HG03469 (cell line): ENCODE results near the gene PPP2R5D.

Experiments used
- ATAC-seq: cut with Tn5 transposase; IDR thresholded peaks from one replicate; pipeline ENCODE4 v1.9.1; 2021; ENCODE audit warnings: mild to moderate bottlenecking, moderate library complexity, moderate number of reproducible peaks; ENCODE audit not compliant: unreplicated experiment

Gene PPP2R5D

DNA sequence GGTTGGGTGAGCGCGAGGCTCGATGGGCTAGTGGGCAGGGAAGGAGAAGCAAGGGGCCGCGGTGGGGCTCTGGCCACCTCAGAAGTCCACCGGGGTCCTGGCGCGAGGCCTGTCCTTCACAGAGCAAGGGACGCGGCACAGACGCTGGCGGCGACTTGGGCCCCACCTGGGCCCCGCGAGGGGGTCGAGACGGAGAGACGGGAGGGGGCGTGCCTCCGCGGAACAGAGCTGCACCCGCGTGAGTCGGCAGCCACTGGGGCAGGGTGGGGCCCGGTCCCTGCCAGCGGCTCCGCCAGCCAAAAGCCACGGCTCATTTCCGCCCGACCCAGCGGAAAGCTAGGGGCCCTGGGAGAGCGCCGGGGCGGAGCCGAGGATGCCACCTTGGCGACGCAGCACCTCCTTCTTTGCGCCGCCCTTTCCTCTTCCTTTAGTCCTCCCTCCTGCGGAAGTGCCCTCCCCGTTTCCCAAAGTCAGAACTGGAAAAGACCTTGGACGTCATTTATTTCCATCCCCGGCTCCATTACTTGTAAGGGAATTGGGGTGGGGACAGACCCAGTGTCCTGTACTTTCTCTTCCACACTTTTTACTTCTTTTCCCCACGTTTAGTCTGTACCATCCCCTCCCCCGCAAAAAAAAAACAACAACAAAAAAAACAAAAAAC lies 69.3 kb downstream of the PPP2R5D start, which contains the start of gene CUL7:
TSS of gene CUL7 (minus strand) at position 307 of the 661 bp plus-strand sequence. CDS start 1,063 bp downstream, outside the sequence.
- peak; percentile 66 for ATAC-seq

DNA sequence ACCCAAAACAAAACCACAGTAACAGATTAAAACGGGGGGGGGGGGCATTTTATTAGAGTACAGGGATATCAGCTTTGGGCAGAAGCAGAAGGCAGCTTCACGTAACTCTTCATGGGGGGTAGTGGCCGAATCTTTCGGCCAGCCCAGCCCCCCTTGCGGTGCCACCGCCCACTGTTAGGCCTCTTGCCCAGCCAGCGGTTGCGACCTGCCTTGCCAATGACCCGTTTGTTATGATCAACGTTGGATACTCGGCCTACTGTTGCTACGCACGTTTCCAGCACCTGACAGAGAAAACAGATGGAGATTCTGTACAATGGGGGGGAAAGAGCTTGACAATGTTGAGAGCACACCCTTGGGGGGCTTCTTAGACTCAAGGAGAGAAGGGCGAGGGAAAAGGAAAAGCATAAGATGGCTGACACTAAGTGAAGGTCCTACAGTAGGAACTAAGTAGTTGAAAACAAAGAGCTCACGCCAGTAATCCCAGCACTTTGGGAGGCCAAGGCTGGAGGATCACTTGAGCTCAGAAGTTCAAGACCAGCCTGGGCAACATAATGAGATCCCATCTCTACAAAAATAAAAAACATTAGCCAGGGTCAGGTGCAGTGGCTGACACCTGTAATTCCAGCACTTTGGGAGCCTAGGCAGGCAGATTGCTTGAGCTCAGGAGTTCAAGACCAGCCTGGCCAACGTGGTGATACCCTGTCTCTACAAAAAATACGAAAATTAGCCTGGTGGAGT lies 70.0 kb downstream of the PPP2R5D start:
- ATAC-seq = no peak

GRCh38 chr6:43055966-43056365 lies 71.6 kb downstream of the PPP2R5D start:
- no peak for ATAC-seq

GRCh38 chr6:43058531-43058930 lies 74.2 kb downstream of the PPP2R5D start:
- no peak for ATAC-seq

- ATAC-seq = peak; percentile 78
Observed at GRCh38 chr6:43059168-43060033, 75.0 kb downstream of the PPP2R5D start, which contains the start of the genes KLC4 and MRPL2. KLC4 (plus strand) TSS chr6:43059631; CDS start chr6:43061336, 1,705 bp downstream. MRPL2 (minus strand) TSS chr6:43059434; CDS start chr6:43059381, 53 bp downstream.

DNA sequence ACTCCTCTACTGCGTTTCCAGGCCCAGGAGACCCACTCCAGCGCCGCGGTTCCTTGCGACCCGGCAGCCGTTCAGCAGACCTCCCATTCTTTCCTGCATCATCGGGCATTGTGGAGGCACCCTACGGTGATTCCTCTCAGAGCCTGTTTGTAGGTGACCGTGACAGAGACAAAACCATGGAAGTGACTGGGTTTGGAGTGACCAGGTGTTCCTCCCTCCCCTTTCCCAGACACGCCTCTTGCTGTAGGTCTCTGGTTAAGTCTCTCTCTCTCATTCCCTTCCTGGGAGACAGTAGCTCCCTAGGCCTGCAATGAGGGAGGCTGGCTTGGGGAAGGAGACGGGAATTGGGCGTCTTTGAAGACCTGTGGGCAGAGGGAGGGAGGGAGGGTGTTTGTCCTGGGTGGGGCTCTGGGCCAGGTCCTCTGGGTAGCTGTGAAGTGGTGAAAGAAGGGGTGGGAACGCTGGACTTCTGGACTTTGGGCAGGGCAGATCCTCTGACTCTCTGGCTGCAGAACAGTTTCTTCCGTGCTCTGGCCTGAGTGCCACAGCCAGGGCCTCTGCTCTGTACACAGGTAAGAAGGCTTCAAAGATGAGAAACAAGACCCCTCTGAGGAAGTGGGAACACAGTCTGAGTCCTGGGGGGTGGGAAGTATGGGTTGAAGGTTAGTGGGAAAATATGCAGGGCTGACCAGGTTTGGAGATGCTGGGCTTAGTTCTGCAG lies 75.8 kb downstream of the PPP2R5D start:
- peak; percentile 5 for ATAC-seq

DNA sequence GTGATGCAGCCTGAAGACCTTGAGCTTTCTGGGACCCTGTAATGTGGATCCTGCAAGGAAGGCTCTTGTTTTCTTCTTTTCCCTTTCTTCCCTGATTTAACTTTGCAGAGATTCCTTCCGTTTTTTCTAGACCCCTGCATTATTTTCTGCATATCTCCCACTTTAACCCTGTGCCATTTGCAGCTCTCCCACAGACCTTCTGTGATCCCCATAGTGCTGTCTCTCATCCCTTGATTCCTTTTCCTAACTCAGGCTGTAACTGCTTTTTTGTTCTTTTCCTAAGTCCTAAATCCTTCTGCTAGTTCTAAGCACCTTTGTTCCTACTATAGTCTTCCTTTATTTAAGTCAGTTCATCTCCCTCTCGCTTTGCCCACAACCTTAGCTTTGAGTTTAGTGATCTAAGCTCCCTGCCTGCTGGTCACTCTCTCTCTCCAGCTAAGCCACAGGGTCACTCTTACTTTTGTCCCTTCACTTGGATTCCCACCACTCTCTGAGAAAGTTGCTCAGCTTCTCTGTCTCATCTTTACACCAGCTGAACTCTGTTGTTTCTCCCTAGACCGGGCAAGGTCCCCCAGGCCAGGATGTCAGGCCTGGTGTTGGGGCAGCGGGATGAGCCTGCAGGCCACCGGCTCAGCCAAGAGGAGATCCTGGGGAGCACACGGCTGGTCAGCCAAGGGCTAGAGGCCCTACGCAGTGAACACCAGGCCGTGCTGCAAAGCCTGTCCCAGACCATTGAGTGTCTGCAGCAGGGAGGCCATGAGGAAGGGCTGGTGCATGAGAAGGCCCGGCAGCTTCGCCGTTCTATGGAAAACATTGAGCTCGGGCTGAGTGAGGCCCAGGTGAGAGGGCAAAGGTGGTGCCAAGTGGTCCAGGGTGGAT lies 76.6 kb downstream of the PPP2R5D start:
- no peak for ATAC-seq

- ATAC-seq = no peak
Observed at GRCh38 chr6:43061861-43062260, 77.5 kb downstream of the PPP2R5D start.
